ENCODE data around the gene PGC. TPM values are rescaled to one million over a fixed set of nuclear protein-coding genes. Genes with fewer than 3 reads are reported as not detected.

Gene PGC
- total RNA-seq, 1 experiment from 2014 or later = not detected

DNA sequence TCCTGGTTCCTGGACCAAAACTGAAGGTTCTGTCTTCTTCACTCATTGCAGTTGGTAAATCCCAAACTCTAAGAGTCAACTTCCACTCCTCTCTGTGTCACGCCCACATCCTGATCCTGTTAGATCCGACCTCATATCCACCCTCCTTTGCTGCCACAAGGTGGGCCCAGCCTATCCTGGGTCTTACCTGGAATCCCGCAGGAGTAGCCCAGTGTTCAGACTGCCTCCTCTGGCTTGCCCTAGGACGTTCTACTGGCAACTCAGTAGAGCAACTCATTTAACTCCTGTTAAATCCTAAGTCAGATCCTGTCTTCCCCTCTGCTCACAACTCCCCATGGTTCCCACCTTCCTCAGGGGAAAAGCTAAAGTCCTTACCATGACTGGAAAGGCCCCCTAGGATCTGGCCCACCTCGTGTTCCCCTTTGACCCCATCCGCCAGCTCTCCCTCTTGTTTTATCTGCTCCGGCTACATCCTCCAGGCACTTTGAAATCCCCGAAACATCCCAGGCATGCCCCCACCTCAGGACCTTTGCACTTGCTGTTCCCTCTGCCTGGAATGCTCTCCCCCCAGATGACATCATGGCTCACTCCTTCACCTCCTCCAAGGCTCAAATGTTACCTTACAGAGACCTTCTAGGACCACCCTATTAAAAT, 55.6 kb downstream of the PGC start:
- Histone ChIP-seq H3K4me3 (no peak overlapping the region), H3K36me3 (no peaks in the 10 kb centered on the region), H3K27ac (no peak overlapping the region), H3K4me1 (replicated peaks) (no peaks in the 10 kb centered on the region; the same call in 1 of the 2 replicates), H3K27me3 (replicated peaks) (no peaks in the 10 kb centered on the region), H3K9me3 (replicated peaks) (no peaks in the 10 kb centered on the region)
- no peak for DNase-seq (ENCODE audit: low read depth in 1 of 2, low spot score in 2 of 2)

DNA sequence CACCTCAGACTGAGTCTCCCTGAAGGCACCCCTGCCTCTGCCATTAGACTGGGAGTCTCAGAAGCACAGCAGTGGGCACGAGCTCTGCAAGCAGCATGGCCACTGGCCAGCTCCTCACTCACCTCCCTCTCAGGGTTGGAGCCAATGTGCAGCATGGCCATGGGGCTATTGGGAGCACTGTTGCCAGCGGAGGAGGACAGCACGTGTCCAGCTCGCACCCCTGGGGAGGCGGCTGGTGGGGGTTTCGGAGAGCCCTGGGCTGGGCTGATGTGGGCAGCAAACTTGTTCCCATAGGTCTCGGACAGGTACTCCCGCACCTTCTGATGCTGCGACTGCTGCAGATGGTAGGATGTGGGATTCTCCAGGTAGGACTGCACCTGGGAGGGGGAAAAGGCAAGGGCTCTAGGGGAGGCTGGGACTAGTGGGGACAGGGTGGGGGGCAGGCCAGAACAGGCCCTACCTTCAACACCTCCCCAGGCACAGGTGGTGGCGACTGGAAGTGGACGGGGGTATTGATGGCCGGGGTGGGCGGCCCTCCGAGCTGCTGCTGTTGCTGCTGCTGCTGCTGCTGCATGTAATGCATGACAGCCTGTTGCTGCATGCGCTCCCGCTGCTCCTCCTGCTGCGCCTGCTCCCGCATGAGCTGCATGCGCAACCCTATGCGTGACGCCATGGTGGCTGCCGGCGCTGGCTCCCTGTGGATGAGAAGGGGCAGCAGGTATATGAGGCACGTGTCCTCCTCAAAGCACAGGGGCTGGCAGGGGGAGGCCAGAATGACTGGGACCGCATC, 56.5 kb downstream of the PGC start:
- no peaks in the 10 kb centered on the region for H3K27me3 ChIP-seq (replicated peaks)
- no peak overlapping the region for H3K4me3 ChIP-seq
- H3K27ac ChIP-seq = no peak overlapping the region
- H3K9me3 ChIP-seq (replicated peaks) = no peaks in the 10 kb centered on the region
- H3K4me1 ChIP-seq (replicated peaks) = no peaks in the 10 kb centered on the region; the same call in 1 of the 2 replicates
- no peaks in the 10 kb centered on the region for H3K36me3 ChIP-seq
- no peak for DNase-seq (ENCODE audit: low read depth in 1 of 2, low spot score in 2 of 2)

DNA sequence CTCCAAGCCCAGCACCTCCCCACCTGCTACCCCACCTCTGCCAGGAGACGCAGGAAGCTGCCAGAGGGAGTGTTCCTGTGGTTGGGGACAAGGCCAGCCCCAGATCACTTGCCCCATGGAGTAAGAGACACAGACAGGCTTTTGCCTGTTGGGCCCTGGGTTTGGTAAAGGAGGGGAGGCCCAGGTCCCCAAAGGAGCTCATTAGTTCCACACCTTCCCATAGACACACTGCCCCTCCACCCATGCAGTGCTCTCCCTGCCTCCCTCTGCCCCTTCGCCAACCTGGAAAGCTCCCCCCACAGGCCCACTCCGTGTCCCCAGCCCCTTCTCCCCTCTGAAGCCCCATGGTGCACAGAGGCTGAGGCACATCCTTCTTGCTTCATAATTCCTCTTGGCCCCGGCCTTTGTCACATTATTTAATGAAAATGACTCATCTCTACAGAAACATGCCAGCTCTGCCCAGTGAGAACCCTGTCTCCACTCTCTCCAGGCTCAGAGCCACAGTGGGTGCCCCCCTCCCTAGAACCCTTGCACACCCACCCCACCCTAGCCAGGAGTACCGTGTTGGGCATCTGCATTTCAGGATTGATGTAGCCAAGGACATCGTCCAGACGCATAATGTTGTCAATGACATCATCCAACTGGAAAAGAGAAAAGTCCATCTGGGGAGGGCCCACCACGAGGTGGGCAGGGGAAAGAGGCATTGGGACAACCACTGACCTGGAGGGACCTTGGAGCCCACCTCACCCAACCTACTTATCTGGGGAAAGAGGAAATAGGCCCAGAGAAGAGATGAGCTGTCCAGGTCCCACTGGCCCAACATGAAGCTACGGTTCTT, 57.8 kb downstream of the PGC start:
- Histone ChIP-seq H3K36me3 (no peaks in the 10 kb centered on the region), H3K9me3 (replicated peaks) (no peaks in the 10 kb centered on the region), H3K4me1 (replicated peaks) (no peaks in the 10 kb centered on the region; the same call in 1 of the 2 replicates), H3K4me3 (no peak overlapping the region), H3K27me3 (replicated peaks) (no peaks in the 10 kb centered on the region), H3K27ac (no peak overlapping the region)
- no peak for DNase-seq (ENCODE audit: low read depth in 1 of 2, low spot score in 2 of 2)

DNA sequence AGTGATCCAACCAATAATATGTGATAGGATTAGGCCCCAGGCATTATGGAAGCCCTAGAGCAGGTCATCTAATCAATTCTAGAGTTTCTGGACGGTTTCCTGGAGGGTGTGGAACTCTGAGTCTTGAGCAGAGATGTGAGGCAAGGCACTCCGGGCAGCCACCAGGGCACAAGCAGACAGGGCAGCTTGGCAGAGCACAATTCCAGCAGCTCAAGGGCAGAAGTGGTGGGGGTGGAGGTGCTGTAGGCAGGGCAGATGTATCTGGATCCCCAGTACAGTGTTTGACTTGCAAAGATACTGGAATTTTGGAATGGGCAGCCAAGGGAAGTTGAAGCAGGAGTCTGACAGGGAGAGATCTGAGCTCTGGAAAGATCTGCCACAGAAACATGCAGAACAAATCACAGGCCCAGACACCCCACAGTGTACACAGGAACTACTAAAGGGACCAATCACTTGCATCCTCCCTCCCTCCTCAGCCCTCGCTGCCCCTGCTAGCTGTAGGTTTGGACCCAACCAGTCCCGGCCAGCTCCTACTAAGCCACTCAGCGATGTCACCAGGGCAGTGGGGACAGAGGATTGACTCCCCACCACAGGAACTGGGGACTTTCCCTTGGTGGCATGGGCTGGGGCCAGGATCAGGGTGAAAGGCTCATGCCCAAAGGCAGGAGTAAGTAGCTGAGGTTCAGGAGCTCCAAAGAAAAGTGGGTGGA, 58.8 kb downstream of the PGC start:
- H3K27me3 ChIP-seq (replicated peaks) = no peaks in the 10 kb centered on the region

DNA sequence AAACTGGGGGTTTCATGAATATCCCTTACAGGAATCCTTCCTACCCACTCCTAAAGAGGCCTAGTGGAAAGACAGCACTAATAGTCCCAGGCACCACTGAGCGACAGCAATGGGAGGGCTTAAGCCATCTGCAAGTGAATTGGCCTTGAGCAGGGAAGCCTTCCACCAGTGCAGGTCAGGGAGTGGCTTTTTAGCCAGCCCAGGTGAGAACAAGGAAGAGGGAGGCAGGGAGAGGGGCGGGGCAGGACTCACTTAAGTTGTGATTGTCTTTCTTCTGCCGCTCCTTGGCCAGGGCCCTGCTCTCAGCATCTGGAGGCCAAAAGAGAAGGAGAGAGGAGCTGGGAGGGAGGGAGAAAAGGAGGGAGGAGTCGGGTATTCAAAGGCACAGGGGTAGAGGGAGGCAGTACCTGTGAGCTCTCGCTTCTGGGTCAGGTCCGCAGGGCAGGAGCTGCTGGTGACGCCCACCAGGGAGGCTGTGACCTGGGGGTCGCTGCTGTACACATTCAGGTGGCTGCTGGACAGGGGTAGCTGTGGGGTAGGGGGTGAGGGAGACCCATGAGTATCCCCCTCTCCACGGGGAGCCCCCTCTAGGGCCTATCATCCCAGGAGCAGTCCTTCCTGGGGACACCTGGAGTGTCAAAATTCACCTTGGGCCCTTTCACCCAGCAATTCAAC, 59.6 kb downstream of the PGC start:
- H3K4me1 ChIP-seq (replicated peaks) = peaks cover 8% of the 10 kb centered on the region
- H3K4me3 ChIP-seq = no peak overlapping the region
- DNase-seq (ENCODE audit: low read depth in 1 of 2, low spot score in 2 of 2) = no peak
- no peak overlapping the region for H3K27ac ChIP-seq
- no peaks in the 10 kb centered on the region for H3K9me3 ChIP-seq (replicated peaks)
- H3K36me3 ChIP-seq = no peaks in the 10 kb centered on the region
- no peaks in the 10 kb centered on the region for H3K27me3 ChIP-seq (replicated peaks)

More for the DNA sequence above, 58.8 kb downstream of the PGC start:
- no peaks in the 10 kb centered on the region for H3K36me3 ChIP-seq
- no peak for DNase-seq (ENCODE audit: low read depth in 1 of 2, low spot score in 2 of 2)
- no peaks in the 10 kb centered on the region for H3K9me3 ChIP-seq (replicated peaks)
- H3K27ac ChIP-seq = no peak overlapping the region
- no peak overlapping the region for H3K4me3 ChIP-seq
- peaks cover 5% of the 10 kb centered on the region for H3K4me1 ChIP-seq (replicated peaks)

Other genes with a start within 250 kb of the PGC start
- gene FOXP4, start 201.0 kb downstream of the PGC start, total RNA-seq (2014; rRNA removed; shearing (Covaris generic)) = 3.9 and 5.1 TPM in 2 replicates
- not detected in 2 replicates for gene MDFI, start 108.9 kb downstream of the PGC start, total RNA-seq (2014; rRNA removed; shearing (Covaris generic))
- 3.4 and 6.5 TPM in 2 replicates for gene TFEB, start 11.8 kb downstream of the PGC start, total RNA-seq (2014; rRNA removed; shearing (Covaris generic))
- gene FRS3, start 32.5 kb upstream of the PGC start, total RNA-seq (2014; rRNA removed; shearing (Covaris generic)) = 1.5 and 2.0 TPM in 2 replicates
- gene PRICKLE4, start 33.4 kb upstream of the PGC start, total RNA-seq (2014; rRNA removed; shearing (Covaris generic)) = not detected in 2 replicates
- gene TOMM6, start 40.3 kb upstream of the PGC start, total RNA-seq (2014; rRNA removed; shearing (Covaris generic)) = 147 and 192 TPM in 2 replicates
- 1.0 and 2.3 TPM in 2 replicates for gene USP49, start 148.0 kb upstream of the PGC start, total RNA-seq (2014; rRNA removed; shearing (Covaris generic))
- gene MED20, start 173.7 kb upstream of the PGC start, total RNA-seq (2014; rRNA removed; shearing (Covaris generic)) = 31.9 and 46.8 TPM in 2 replicates
- 21.5 and 24.2 TPM in 2 replicates for gene BYSL, start 174.1 kb upstream of the PGC start, total RNA-seq (2014; rRNA removed; shearing (Covaris generic))
- gene CCND3, start 194.4 kb upstream of the PGC start, total RNA-seq (2014; rRNA removed; shearing (Covaris generic)) = 75.1 and 102 TPM in 2 replicates

All from SJSA1 (cell line).